K562 (cell line): ENCODE data around the gene ARHGAP22. TPM values are rescaled to one million over a fixed set of nuclear protein-coding genes. Genes with fewer than 3 reads are reported as not detected.
A peak's percentile ranks its signal among the peaks of the same experiment; 100 is the strongest.

Experiments
- ATF7 ChIP-seq: fragments of 450-650 bp; IDR thresholded peaks from 2 replicates; pipeline ENCODE4 v1.7.1; 2014; ENCODE audit warnings: mild to moderate bottlenecking, moderate library complexity
- DACH1 ChIP-seq: fragments of 450-650 bp; IDR thresholded peaks from 2 replicates; pipeline ENCODE4 v1.6.1; 2018; ENCODE audit not compliant: partially characterized antibody
- E2F6 ChIP-seq, 2 experiments: IDR thresholded peaks; 2 replicates each; pipeline ENCODE4 v1.6.1; 2011; ENCODE audit warnings: borderline replicate concordance in 1 of 2, control low read depth in 1 of 2, low read depth in 1 of 2, low read length in 1 of 2, mild to moderate bottlenecking in 1 of 2, mixed read lengths in 1 of 2, moderate library complexity in 1 of 2; ENCODE audit not compliant: insufficient read depth in 1 of 2, insufficient read length in 1 of 2, poor library complexity in 1 of 2, severe bottlenecking in 1 of 2; ENCODE audit errors: extremely low read depth in 1 of 2
- ETV6 ChIP-seq, 3 experiments: fragments of 150-350 bp in 1 of 3; sonication (generic) in 1 of 3; formaldehyde crosslinking in 1 of 3; IDR thresholded peaks; 2 replicates each; pipeline versions ENCODE4 v1.6.1 to v1.8.0; 2014 to 2022; ENCODE audit warnings: borderline replicate concordance in 2 of 3, low read depth in 2 of 3, antibody characterized with exemption in 1 of 3, low read length in 1 of 3, mild to moderate bottlenecking in 1 of 3, missing genetic modification reagents in 1 of 3
- FOXP1 ChIP-seq: sonication (generic); formaldehyde crosslinking; IDR thresholded peaks from 2 replicates; pipeline ENCODE4 v1.8.0; 2022; ENCODE audit warnings: mild to moderate bottlenecking, missing genetic modification reagents
- HDAC8 ChIP-seq: fragments of 450-650 bp; IDR thresholded peaks from 2 replicates; pipeline ENCODE4 v1.6.1; 2016; ENCODE audit warnings: mild to moderate bottlenecking, missing genetic modification characterization, moderate library complexity, missing compliant biosample characterization
- JUNB ChIP-seq: fragments of 450-650 bp; formaldehyde crosslinking; conservative IDR thresholded peaks from 2 replicates; pipeline ENCODE4 v1.4.0; 2020; ENCODE audit warnings: mild to moderate bottlenecking
- KDM1A ChIP-seq, 2 experiments: fragments of 450-650 bp; IDR thresholded peaks; 2 replicates each; pipeline ENCODE4 v1.6.1; 2016; ENCODE audit warnings: mild to moderate bottlenecking in 2 of 2
- MAFF ChIP-seq: IDR thresholded peaks from 2 replicates; pipeline ENCODE4 v1.6.1; 2012; ENCODE audit warnings: low read length, improper control_type of control experiment
- MTA3 ChIP-seq: fragments of 450-650 bp; formaldehyde crosslinking; IDR thresholded peaks from 2 replicates; pipeline ENCODE4 v1.6.1; 2017; ENCODE audit warnings: mild to moderate bottlenecking, borderline replicate concordance
- MYBL2 ChIP-seq, 2 experiments: fragments of 450-650 bp in 1 of 2; sonication (generic) in 1 of 2; formaldehyde crosslinking in 1 of 2; IDR thresholded peaks; 2 replicates each; pipeline versions ENCODE4 v1.6.1 to v1.8.1; 2017 to 2022; ENCODE audit warnings: borderline replicate concordance in 1 of 2, inconsistent platforms in 1 of 2, low read depth in 1 of 2, mild to moderate bottlenecking in 1 of 2, missing genetic modification reagents in 1 of 2, moderate library complexity in 1 of 2
- PHF8 ChIP-seq: fragments of 200-600 bp; sonication (generic); IDR thresholded peaks from 2 replicates; pipeline ENCODE4 v1.6.1; 2012; ENCODE audit warnings: mixed run types, mild to moderate bottlenecking, inconsistent platforms, low read length, moderate library complexity, borderline replicate concordance
- SAP30 ChIP-seq: fragments of 200-600 bp; sonication (generic); IDR thresholded peaks from 2 replicates; pipeline ENCODE4 v1.6.1; 2012; ENCODE audit warnings: borderline replicate concordance, low read depth, mild to moderate bottlenecking, moderate library complexity, low read length, control low read depth, inconsistent platforms; ENCODE audit not compliant: insufficient read depth, poor library complexity, severe bottlenecking
- YY1 ChIP-seq, 3 experiments: IDR thresholded peaks; 2 replicates each; pipeline ENCODE4 v1.6.1; 2011; ENCODE audit warnings: low read length in 2 of 3, mild to moderate bottlenecking in 2 of 3, moderate library complexity in 2 of 3, borderline replicate concordance in 1 of 3, control low read depth in 1 of 3, low read depth in 1 of 3; ENCODE audit not compliant: insufficient read depth in 3 of 3, insufficient replicate concordance in 2 of 3, control insufficient read depth in 1 of 3, insufficient read length in 1 of 3; ENCODE audit errors: extremely low read depth in 1 of 3
- ZFP1 ChIP-seq: fragments of 450-650 bp; formaldehyde crosslinking; IDR thresholded peaks from 2 replicates; pipeline ENCODE4 v1.4.0; 2020; ENCODE audit warnings: mild to moderate bottlenecking, mixed read lengths
- ZNF324 ChIP-seq: fragments of 250-450 bp; sonication (Bioruptor Pico); IDR thresholded peaks from 2 replicates; pipeline ENCODE4 v1.4.0; 2020; ENCODE audit warnings: mild to moderate bottlenecking
- ZNF639 ChIP-seq, 2 experiments: fragments of 200-800 bp in 1 of 2; sonication (Bioruptor generic) in 1 of 2; sonication (generic) in 1 of 2; formaldehyde crosslinking in 1 of 2; IDR thresholded peaks in 1 of 2; conservative IDR thresholded peaks in 1 of 2; 2 replicates each; pipeline versions ENCODE4 v1.5.0 to v1.6.1; 2016 to 2020; ENCODE audit warnings: missing compliant biosample characterization in 1 of 2, missing genetic modification characterization in 1 of 2, missing genetic modification reagents in 1 of 2
- polyA plus RNA-seq, 8 experiments: library from polyadenylated mRNA; depleted of rRNA in 4 of 8; stranded (reverse) in 5 of 8; unstranded in 3 of 8; fragments of >200 nt; fragmentation: Nextera tagmentation in 2 of 8; fragmentation: Illumina TruSeq in 1 of 8; extraction: Ambion mirVana in 2 of 8; extraction: Trizol in 1 of 8; gene quantifications; 2 replicates each; pipeline versions ENCODE4 v1.2.1 to v1.2.3, GENCODE V29; 2011 to 2014; ENCODE audit warnings: inconsistent platforms in 1 of 8, missing spikeins in 1 of 8
- total RNA-seq, 7 experiments: library from RNA; depleted of rRNA in 6 of 7; stranded (reverse); fragments of >200 nt in 6 of 7; fragmentation: Illumina TruSeq in 2 of 7; extraction: Trizol in 2 of 7; gene quantifications; 2 replicates each; pipeline versions ENCODE4 v1.2.1 to v1.2.3, GENCODE V29; 2011 to 2021; ENCODE audit warnings: low replicate concordance in 1 of 7
- TF ChIP-seq, protein P1 (sequence below): fragments of 250-450 bp; sonication (Bioruptor Pico); IDR thresholded peaks from 2 replicates; pipeline ENCODE4 v1.9.0; 2021; ENCODE audit warnings: mild to moderate bottlenecking, inconsistent platforms

ARHGAP22 gene
- total and polyA plus RNA-seq, 9 of the 15 experiments (the other 6 are each of a cell fraction or from before 2014, with no cell fraction given), result 1.3 to 28.1 (median 12.7) TPM

- no peak for TF ChIP-seq SAP30
- peak; percentile 46; the same call in 1 of the 2 replicates for TF ChIP-seq PHF8
- no peak for TF ChIP-seq JUNB (CRISPR knock-in tag)
- no peak for TF ChIP-seq DACH1
- TF ChIP-seq HDAC8 (tag), result no peak
- no peak for TF ChIP-seq MTA3
- peak in 1 of 2 experiments; percentile 86 for TF ChIP-seq E2F6 (IDR thresholded peaks at IDR 0.05; ENCODE audit: borderline replicate concordance in 1 of 2, extremely low read depth in 1 of 2, insufficient read depth in 1 of 2, insufficient read length in 1 of 2, low read depth in 1 of 2, low read length in 1 of 2, poor library complexity in 1 of 2, severe bottlenecking in 1 of 2)
- no peak for TF ChIP-seq MYBL2 (IDR thresholded peaks at IDR 0.05; ENCODE audit: low read depth)
- no peak for TF ChIP-seq MYBL2 (CRISPR knock-in tag; IDR thresholded peaks at IDR 0.05; ENCODE audit: borderline replicate concordance)
- no peak for TF ChIP-seq ETV6 (IDR thresholded peaks at IDR 0.05; ENCODE audit: borderline replicate concordance in 1 of 2, low read depth in 2 of 2, low read length in 1 of 2)
- TF ChIP-seq ETV6 (CRISPR knock-in tag; IDR thresholded peaks at IDR 0.05; ENCODE audit: borderline replicate concordance), result no peak
- no peak for TF ChIP-seq MAFF
- TF ChIP-seq YY1 (IDR thresholded peaks at IDR 0.05; ENCODE audit: borderline replicate concordance in 1 of 3, control insufficient read depth in 1 of 3, extremely low read depth in 1 of 3, insufficient read depth in 3 of 3, insufficient read length in 1 of 3, insufficient replicate concordance in 2 of 3, low read depth in 1 of 3, low read length in 2 of 3), result peak in 2 of 3 experiments; percentile 43 to 68
- TF ChIP-seq KDM1A (IDR thresholded peaks at IDR 0.05), result no peak
- TF ChIP-seq FOXP1 (CRISPR knock-in tag), result 0 out of 2 replicates have a peak, but pooled peaks have one; percentile 35
- TF ChIP-seq ZNF324 (CRISPR knock-in tag), result no peak
- TF ChIP-seq, protein P1, sequence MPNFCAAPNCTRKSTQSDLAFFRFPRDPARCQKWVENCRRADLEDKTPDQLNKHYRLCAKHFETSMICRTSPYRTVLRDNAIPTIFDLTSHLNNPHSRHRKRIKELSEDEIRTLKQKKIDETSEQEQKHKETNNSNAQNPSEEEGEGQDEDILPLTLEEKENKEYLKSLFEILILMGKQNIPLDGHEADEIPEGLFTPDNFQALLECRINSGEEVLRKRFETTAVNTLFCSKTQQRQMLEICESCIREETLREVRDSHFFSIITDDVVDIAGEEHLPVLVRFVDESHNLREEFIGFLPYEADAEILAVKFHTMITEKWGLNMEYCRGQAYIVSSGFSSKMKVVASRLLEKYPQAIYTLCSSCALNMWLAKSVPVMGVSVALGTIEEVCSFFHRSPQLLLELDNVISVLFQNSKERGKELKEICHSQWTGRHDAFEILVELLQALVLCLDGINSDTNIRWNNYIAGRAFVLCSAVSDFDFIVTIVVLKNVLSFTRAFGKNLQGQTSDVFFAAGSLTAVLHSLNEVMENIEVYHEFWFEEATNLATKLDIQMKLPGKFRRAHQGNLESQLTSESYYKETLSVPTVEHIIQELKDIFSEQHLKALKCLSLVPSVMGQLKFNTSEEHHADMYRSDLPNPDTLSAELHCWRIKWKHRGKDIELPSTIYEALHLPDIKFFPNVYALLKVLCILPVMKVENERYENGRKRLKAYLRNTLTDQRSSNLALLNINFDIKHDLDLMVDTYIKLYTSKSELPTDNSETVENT, result peak; percentile 11; the same call in 1 of the 2 replicates
- TF ChIP-seq ZFP1 (CRISPR knock-in tag), result no peak
- TF ChIP-seq ZNF639 (CRISPR knock-in tag; conservative IDR thresholded peaks at IDR 0.05 in 1 of 2, IDR thresholded peaks at IDR 0.05 in 1 of 2), result 0 out of 4 replicates have a peak, but pooled peaks of 1 of the 2 experiments have one; percentile 38
- 0 out of 2 replicates have a peak, but pooled peaks have one; percentile 31 for TF ChIP-seq ATF7
Observed at GRCh38 chr10:48523820-48524758, 80.8 kb downstream of the ARHGAP22 start (continued).
